Esophagus (tissue), 2 donors: Measurements from ENCODE around the gene CNPY1. TPM values are rescaled to one million over a fixed set of nuclear protein-coding genes. Genes with fewer than 3 reads are reported as not detected.

Source experiments
- H3K27ac ChIP-seq, 2 donors: one replicate each; pipeline ENCODE4 v1.5.1; 2013; ENCODE audit warnings: low read depth in 2 of 2, mild to moderate bottlenecking in 2 of 2, inconsistent platforms in 1 of 2, low read length in 1 of 2, moderate library complexity in 1 of 2
- H3K27me3 ChIP-seq, 2 donors: one replicate each; pipeline ENCODE4 v1.6.1; 2013; ENCODE audit warnings: low read length in 2 of 2, control low read depth in 1 of 2, mild to moderate bottlenecking in 1 of 2; ENCODE audit not compliant: insufficient read depth in 2 of 2, control insufficient read depth in 1 of 2
- H3K36me3 ChIP-seq, 2 donors: one replicate each; pipeline ENCODE4 v1.6.1; 2013; ENCODE audit warnings: low read length in 1 of 2; ENCODE audit not compliant: control insufficient read depth in 2 of 2, insufficient read depth in 2 of 2
- H3K4me1 ChIP-seq, 2 donors: one replicate each; pipeline ENCODE4 v1.6.1; 2013; ENCODE audit warnings: low read length in 1 of 2; ENCODE audit not compliant: control insufficient read depth in 2 of 2, insufficient read depth in 2 of 2
- H3K4me3 ChIP-seq, 2 donors: one replicate each; pipeline ENCODE4 v1.5.1; 2013; ENCODE audit warnings: low read length in 2 of 2, mild to moderate bottlenecking in 2 of 2, low read depth in 1 of 2, moderate library complexity in 1 of 2
- H3K9me3 ChIP-seq, 2 donors: one replicate each; pipeline ENCODE4 v1.6.1; 2013; ENCODE audit warnings: mild to moderate bottlenecking in 2 of 2, low read depth in 1 of 2, low read length in 1 of 2, moderate library complexity in 1 of 2; ENCODE audit not compliant: control insufficient read depth in 2 of 2, insufficient read depth in 1 of 2
- WGBS, 2 donors: extraction: QIAGEN DNeasy Blood & Tissue Kit; methylation state at CpG; one replicate each; pipeline ENCODE4 v1.1.7; 2013; 5-methylcytosine and 5-hydroxymethylcytosine counted together
- polyA plus RNA-seq, 2 donors: library from polyadenylated mRNA; stranded (reverse); fragments of 200-250 nt; gene quantifications; one replicate each; pipeline ENCODE4 v1.2.3, GENCODE V29; 2013
- donor health status: healthy with polysubstance abuse.
- donor health status: Bipolar disorder and iron deficiency.

The CNPY1 gene
- polyA plus RNA-seq, 2 donors: not detected

DNA sequence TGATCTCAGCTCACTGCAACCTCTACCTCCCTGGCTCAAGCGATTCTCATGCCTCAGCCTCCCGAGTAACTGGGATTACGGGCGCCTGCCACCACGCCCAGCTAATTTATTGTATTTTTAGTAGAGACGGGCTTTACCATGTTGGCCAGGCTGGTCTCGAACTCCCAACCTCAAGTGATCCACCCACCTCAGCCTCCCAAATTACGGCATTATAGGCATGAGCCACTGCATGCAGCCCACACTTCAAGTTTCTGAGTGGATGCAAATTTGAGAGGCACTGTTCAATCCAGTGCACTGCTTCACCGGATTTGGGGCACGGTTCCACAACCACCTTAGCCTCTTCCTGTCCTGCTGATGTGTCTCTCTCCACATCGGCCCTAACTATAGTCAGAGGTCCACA, 16.5 kb downstream of the CNPY1 start:
- Histone ChIP-seq H3K27ac (no peak overlapping the region), H3K9me3 (peaks cover 0 to 3% of the 10 kb centered on the region in 2 donors), H3K27me3 (peaks cover 0 to 18% of the 10 kb centered on the region in 2 donors), H3K4me3 (no peak overlapping the region), H3K36me3 (no peaks in the 10 kb centered on the region), H3K4me1 (peaks cover 6 to 12% of the 10 kb centered on the region in 2 donors)
- WGBS, 2 donors: 84 to 87% methylated on average over 11 of the region's 11 CpGs

DNA sequence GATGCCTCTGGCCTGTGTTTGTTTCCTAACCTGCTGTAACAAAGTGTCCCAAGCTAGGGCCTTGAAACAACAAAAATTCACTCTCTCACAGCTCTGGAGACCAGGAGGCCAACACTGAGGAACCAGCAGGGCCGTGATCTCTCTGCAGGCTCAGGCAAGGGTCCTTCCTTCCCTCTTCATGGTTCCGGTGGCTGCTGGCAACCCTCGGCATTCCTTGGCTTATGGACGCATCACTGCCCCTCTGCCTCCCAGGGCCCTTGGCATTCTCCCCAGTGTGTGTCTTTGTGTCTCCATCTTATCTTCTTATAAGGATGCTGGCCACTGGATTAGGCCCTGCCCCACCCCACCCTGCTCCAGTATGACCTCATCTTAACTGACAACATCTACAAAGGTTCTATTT, 17.0 kb downstream of the CNPY1 start:
- Histone ChIP-seq H3K27ac (no peak overlapping the region), H3K4me1 (peaks cover 6 to 11% of the 10 kb centered on the region in 2 donors), H3K4me3 (no peak overlapping the region), H3K36me3 (no peaks in the 10 kb centered on the region), H3K27me3 (peaks cover 0 to 13% of the 10 kb centered on the region in 2 donors), H3K9me3 (peaks cover 0 to under 1% of the 10 kb centered on the region in 2 donors)
- 93% methylated on average over 4 of the region's 4 CpGs for WGBS, 2 donors

DNA sequence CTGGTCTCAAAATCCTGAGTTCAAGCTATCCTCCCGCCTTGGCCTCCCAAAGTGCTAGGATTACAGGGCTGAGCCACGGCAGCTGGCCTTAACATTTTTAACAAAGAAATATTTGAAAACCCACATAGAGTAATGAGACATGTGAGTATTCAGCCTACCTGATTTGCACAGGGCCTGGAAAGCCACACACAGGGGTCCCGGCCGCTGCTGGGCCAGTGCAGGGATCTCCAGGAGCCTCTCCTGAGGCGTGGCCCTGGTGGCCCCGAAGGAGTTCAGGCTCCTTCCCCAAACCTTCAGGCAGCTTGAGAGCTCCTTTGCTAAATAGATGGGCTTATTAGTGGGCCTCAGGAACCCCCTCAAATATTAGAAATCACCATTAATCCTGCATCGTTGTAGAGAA, 18.7 kb downstream of the CNPY1 start:
- WGBS, 2 donors: 86 to 88% methylated on average over 7 of the region's 7 CpGs
- Histone ChIP-seq H3K4me3 (no peak overlapping the region), H3K27me3 (peaks cover 3 to 4% of the 10 kb centered on the region in 2 donors), H3K27ac (no peak overlapping the region), H3K4me1 (no peaks in the 10 kb centered on the region), H3K9me3 (no peaks in the 10 kb centered on the region), H3K36me3 (no peaks in the 10 kb centered on the region)

DNA sequence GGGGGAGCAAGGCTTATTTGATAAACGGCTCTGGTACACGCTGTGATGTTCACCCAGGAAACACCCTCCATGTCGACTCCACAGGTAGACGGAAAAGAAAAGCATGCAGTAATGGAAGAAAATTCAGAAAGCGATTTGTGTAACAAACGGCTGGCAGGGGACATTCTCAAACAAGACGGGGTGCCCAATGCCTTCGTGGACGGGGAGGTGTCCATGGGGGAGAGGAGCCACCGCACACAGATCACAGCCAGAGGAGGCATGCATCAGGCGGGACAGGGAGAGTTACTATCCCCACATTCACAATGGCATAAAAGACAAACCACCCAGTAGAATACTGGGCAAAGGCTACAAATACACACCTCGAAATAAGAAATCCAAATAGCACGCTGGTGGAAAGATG, 20.1 kb downstream of the CNPY1 start:
- Histone ChIP-seq H3K27me3 (peaks cover 3 to 5% of the 10 kb centered on the region in 2 donors), H3K4me1 (no peaks in the 10 kb centered on the region), H3K27ac (no peak overlapping the region), H3K9me3 (peaks cover 2 to 3% of the 10 kb centered on the region in 2 donors), H3K36me3 (no peaks in the 10 kb centered on the region), H3K4me3 (no peak overlapping the region)
- 71 to 80% methylated on average over 13 of the region's 13 CpGs for WGBS, 2 donors

DNA sequence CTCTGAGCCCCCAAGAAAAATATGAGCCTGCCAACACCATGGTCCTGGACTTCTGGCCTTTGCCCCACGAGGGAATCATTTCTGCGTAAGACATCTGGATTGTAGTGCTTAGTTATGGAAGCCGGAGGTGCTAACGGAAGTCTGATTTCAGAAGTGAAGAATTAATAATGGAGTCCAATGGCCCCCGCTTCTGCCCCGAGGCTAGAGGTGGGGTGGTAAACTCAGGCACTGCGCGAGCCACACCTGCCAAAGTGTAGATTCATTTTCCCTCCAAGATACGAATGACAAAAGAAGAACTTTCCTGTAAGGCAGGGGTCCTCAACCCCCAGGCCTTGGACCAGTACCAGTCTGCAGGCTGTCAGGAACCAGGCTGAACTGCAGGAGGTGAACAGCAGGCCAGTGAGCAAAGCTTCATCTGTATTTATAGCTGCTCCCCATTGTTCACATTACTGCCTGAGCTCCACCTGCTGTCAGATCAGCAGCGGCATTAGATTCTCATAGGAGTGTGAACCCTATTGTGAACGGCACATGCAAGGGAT, 22.3 kb downstream of the CNPY1 start:
- H3K9me3 ChIP-seq: peaks cover 2 to 3% of the 10 kb centered on the region in 2 donors
- no peak overlapping the region for H3K4me3 ChIP-seq
- no peak overlapping the region for H3K27ac ChIP-seq
- H3K36me3 ChIP-seq: no peaks in the 10 kb centered on the region
- H3K4me1 ChIP-seq: no peaks in the 10 kb centered on the region
- WGBS, 2 donors: 75 to 80% methylated on average over 11 of the region's 11 CpGs
- H3K27me3 ChIP-seq: peaks cover 0 to 5% of the 10 kb centered on the region in 2 donors

DNA sequence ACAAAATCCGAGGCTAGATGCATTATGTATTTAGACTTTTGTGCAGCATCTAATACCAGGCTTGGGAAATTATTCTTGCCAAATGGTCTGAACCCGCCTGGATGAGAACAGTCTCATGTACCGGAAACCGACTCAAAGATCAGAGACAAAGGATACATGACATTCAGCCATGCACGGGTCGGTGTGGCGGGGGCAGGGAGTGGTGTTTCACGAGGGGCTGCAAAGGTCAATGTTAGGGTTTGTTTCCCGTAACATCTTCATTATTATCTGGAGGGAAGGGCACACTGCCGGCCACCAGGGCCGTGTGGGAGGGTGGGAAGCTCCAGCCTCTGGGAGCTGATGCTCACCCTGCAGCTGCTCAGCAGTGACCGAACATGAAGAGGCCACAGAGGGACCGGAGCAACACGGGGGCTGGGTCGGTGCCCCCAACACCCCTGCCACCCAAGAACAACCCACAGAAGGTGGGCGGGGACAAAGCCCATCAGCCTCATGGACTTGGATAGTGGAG, 23.1 kb downstream of the CNPY1 start:
- 70 to 74% methylated on average over 16 of the region's 16 CpGs for WGBS, 2 donors
- Histone ChIP-seq H3K9me3 (peaks cover 2 to 3% of the 10 kb centered on the region in 2 donors), H3K27me3 (peaks cover 0 to 5% of the 10 kb centered on the region in 2 donors), H3K4me3 (no peak overlapping the region), H3K4me1 (no peaks in the 10 kb centered on the region), H3K36me3 (no peaks in the 10 kb centered on the region), H3K27ac (no peak overlapping the region)

DNA sequence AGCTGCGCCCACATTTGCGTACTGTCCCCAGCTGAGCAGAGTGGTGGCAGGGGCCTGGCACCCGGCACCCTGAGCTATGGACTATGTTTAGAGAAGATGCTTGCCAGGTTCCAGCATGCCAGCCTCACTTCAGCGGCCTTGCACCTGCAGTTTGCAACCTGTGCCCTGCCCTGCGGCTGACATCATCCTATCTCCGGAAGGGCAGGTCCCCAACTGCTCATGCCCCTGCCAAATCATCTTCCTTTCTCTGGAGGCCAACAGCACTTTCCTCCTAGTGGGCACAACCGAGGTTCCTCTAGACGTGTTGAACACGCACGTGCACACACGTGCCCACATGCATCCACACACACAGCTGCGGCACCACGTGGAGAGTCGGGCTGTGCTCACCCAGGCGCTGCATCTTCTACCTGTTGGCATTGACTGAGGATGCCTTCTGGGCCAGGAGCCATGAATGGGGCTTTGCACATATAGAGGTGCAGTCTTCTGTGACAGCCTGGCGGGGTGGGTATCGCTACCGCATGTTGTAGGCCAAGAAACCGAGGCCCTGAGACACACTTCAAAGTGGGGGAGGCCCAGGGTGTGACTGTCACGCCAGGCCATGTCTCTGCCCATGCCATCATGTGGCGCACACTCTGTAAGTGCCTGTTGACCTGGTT, 24.5 kb downstream of the CNPY1 start:
- Histone ChIP-seq H3K27me3 (peaks cover 0 to 5% of the 10 kb centered on the region in 2 donors), H3K9me3 (peaks cover 2 to 3% of the 10 kb centered on the region in 2 donors), H3K4me3 (no peak overlapping the region), H3K36me3 (no peaks in the 10 kb centered on the region), H3K27ac (no peak overlapping the region), H3K4me1 (no peaks in the 10 kb centered on the region)
- 72 to 73% methylated on average over 21 of the region's 21 CpGs for WGBS, 2 donors

DNA sequence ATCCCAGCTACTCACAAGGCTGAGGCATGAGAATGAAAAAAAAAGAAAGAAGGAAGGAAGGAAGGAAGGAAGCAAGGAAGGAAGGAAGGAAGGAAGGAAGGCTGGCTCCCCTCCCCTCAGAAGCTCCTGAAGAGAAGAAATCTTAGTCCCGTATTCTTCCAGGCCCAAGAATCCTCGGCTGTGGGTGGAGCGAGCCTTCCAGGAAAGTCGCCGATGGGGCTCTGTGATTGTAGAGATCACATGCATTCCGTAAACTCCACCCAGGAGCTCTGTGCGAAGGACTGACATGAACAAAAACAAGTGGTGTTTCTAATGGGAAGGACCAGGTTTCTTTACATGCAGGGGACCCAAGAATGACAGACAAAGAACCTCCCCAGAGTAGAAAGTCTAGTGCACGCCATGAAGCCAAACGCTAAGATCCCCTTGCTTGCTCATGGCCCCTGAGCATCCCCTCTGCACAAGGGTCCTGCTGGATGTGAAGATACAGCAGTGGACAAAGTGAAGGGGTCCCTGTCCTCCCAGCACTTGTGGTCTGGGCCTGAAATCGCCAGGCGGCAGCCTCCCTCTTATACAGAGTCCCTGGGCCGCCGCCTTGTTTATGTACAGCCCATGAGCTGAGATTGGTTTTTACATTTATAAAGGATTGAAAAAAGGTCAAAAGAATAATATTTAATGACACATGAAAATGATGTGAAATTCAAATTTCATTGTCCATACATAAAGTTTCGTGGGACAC, 25.2 kb downstream of the CNPY1 start:
- WGBS, 2 donors: 75 to 78% methylated on average over 14 of the region's 14 CpGs
- Histone ChIP-seq H3K9me3 (peaks cover 2 to 3% of the 10 kb centered on the region in 2 donors), H3K36me3 (no peaks in the 10 kb centered on the region), H3K27me3 (peaks cover 0 to 5% of the 10 kb centered on the region in 2 donors), H3K4me3 (no peak overlapping the region), H3K4me1 (no peaks in the 10 kb centered on the region), H3K27ac (no peak overlapping the region)

DNA sequence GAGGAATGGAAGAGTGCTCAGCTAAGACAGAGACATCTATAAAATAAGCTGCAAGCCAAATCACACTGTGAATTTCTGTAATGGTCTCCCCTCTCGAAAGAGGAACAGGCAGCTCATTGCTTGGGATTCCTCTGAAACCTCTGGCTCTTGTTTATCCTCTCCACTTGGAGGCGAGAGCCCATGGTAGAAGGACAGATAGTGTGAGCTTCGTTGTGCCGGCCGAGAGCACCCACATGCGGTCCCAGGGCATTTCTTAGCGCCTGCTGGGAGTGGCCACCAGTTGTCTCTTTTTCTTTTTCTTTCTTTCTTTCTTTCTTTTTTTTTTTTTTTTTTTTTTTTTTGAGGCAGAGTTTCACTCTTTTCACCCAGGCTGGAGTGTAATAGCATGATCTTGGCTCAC, 26.2 kb downstream of the CNPY1 start:
- 61 to 65% methylated on average over 7 of the region's 7 CpGs for WGBS, 2 donors
- H3K27me3 ChIP-seq: peaks cover 0 to 5% of the 10 kb centered on the region in 2 donors
- H3K9me3 ChIP-seq: peaks cover 2 to 3% of the 10 kb centered on the region in 2 donors
- no peaks in the 10 kb centered on the region for H3K36me3 ChIP-seq
- no peaks in the 10 kb centered on the region for H3K4me1 ChIP-seq
- H3K4me3 ChIP-seq: no peak overlapping the region
- no peak overlapping the region for H3K27ac ChIP-seq
